Right atrium auricular region (tissue), 2 donors: ENCODE results near the gene ATP2C2. TPM values are rescaled to one million over a fixed set of nuclear protein-coding genes. Genes with fewer than 3 reads are reported as not detected.
"Not testable (repeated sequence)": the region's sequence is repeated elsewhere in the genome, so short reads cannot be mapped to it uniquely, and the experiment has no call there.

Experiments used
- DNase-seq: peaks from one replicate; pipeline ENCODE4 v3.0.0-alpha.2; 2019; ENCODE audit warnings: low spot score
- H3K27ac ChIP-seq, 2 donors: fragments of 200-600 bp; sonication (generic); 1 replicate in 1 of 2; 2 replicates in 1 of 2; pipeline ENCODE4 v1.5.1; 2016 to 2019
- H3K27me3 ChIP-seq, 2 donors: fragments of 200-600 bp; sonication (generic); one replicate each; pipeline versions ENCODE4 v1.5.1 to v1.6.0; 2017 to 2019
- H3K36me3 ChIP-seq: fragments of 200-600 bp; sonication (generic); one replicate; pipeline ENCODE4 v1.5.1; 2016
- H3K4me1 ChIP-seq, 2 donors: fragments of 200-600 bp; sonication (generic); one replicate each; pipeline versions ENCODE4 v1.5.1 to v1.6.0; 2017 to 2019
- H3K4me3 ChIP-seq, 2 donors: fragments of 200-600 bp; sonication (generic); 1 replicate in 1 of 2; 2 replicates in 1 of 2; pipeline ENCODE4 v1.5.1; 2017 to 2019; ENCODE audit warnings: mild to moderate bottlenecking in 1 of 2, moderate library complexity in 1 of 2
- H3K9me3 ChIP-seq, 2 donors: fragments of 200-600 bp; sonication (generic); one replicate each; pipeline ENCODE4 v1.5.1; 2019
- CTCF ChIP-seq, 2 donors: fragments of 200-600 bp; sonication (generic); IDR thresholded peaks; one replicate each; pipeline ENCODE4 v1.5.1; 2019; ENCODE audit warnings: antibody characterized with exemption in 2 of 2
- total RNA-seq, 2 donors: library from RNA; depleted of rRNA; stranded (reverse); fragments of >200 nt; gene quantifications; one replicate each; pipeline ENCODE4 v1.1.0, GENCODE V29; 2016

ATP2C2 gene
- total RNA-seq, 2 donors from 2014 or later: not detected

- Histone ChIP-seq H3K4me1 (no peaks in the 10 kb centered on the region), H3K36me3 (no peaks in the 10 kb centered on the region), H3K27ac (no peak overlapping the region), H3K9me3 (no peaks in the 10 kb centered on the region), H3K4me3 (no peak overlapping the region), H3K27me3 (no peaks in the 10 kb centered on the region)
- no peak for TF ChIP-seq CTCF (IDR thresholded peaks at IDR 0.05)
- DNase-seq: no peak
Measured at GRCh38 chr16:84418056-84418849, 49.9 kb downstream of the ATP2C2 start.

- Histone ChIP-seq H3K9me3 (no peaks in the 10 kb centered on the region), H3K4me3 (no peak overlapping the region), H3K27ac (no peak overlapping the region), H3K4me1 (no peaks in the 10 kb centered on the region), H3K27me3 (no peaks in the 10 kb centered on the region), H3K36me3 (no peaks in the 10 kb centered on the region)
- DNase-seq: no peak
- no peak for TF ChIP-seq CTCF (IDR thresholded peaks at IDR 0.05)
Measured at GRCh38 chr16:84419730-84420129, 51.4 kb downstream of the ATP2C2 start.

GRCh38 chr16:84420556-84420955 lies 52.2 kb downstream of the ATP2C2 start:
- H3K4me3 ChIP-seq, H3K27me3 ChIP-seq, H3K27ac ChIP-seq, H3K9me3 ChIP-seq, H3K4me1 ChIP-seq, H3K36me3 ChIP-seq, DNase-seq: not testable (repeated sequence)

- DNase-seq: no peak
- Histone ChIP-seq H3K27me3 (no peaks in the 10 kb centered on the region), H3K4me3 (no peak overlapping the region), H3K36me3 (no peaks in the 10 kb centered on the region), H3K9me3 (no peaks in the 10 kb centered on the region), H3K4me1 (no peaks in the 10 kb centered on the region), H3K27ac (no peak overlapping the region)
- TF ChIP-seq CTCF (IDR thresholded peaks at IDR 0.05): no peak
Measured at GRCh38 chr16:84421081-84421937, 53.0 kb downstream of the ATP2C2 start.

GRCh38 chr16:84421938-84422220 lies 53.5 kb downstream of the ATP2C2 start:
- Histone ChIP-seq H3K9me3 (no peaks in the 10 kb centered on the region), H3K4me3 (no peak overlapping the region), H3K27me3 (no peaks in the 10 kb centered on the region), H3K36me3 (no peaks in the 10 kb centered on the region), H3K27ac (no peak overlapping the region), H3K4me1 (no peaks in the 10 kb centered on the region)
- TF ChIP-seq CTCF (IDR thresholded peaks at IDR 0.05): no peak
- DNase-seq: no peak

GRCh38 chr16:84423416-84423837 lies 55.1 kb downstream of the ATP2C2 start:
- H3K4me1 ChIP-seq: no peaks in the 10 kb centered on the region
- H3K9me3 ChIP-seq: no peaks in the 10 kb centered on the region
- DNase-seq: no peak
- no peaks in the 10 kb centered on the region for H3K36me3 ChIP-seq
- TF ChIP-seq CTCF (IDR thresholded peaks at IDR 0.05): no peak
- H3K27me3 ChIP-seq: no peaks in the 10 kb centered on the region
- H3K4me3 ChIP-seq: no peak overlapping the region
- H3K27ac ChIP-seq: no peak overlapping the region
